Fibroblast of villous mesenchyme (primary cell): ENCODE data around the gene MIPEP. TPM values are rescaled to one million over a fixed set of nuclear protein-coding genes. Genes with fewer than 3 reads are reported as not detected.

Source experiments
- DNase-seq: peaks from one replicate; pipeline ENCODE4 v3.0.0-alpha.2; 2010; ENCODE audit warnings: low read depth
- H3K4me3 ChIP-seq: 2 replicates; pipeline ENCODE4 v1.5.1; 2011; ENCODE audit warnings: low read depth, mild to moderate bottlenecking, low read length
- CTCF ChIP-seq: IDR thresholded peaks from 2 replicates; pipeline ENCODE4 v1.5.1; 2012; ENCODE audit warnings: low read depth, mild to moderate bottlenecking, low read length; ENCODE audit not compliant: insufficient read depth
- total RNA-seq: library from RNA; depleted of rRNA; stranded (reverse); fragments of >200 nt; gene quantifications from 2 replicates; pipeline ENCODE4 v1.2.3, GENCODE V29; 2012

MIPEP gene
- total RNA-seq, 1 donor, result 38.9 TPM

- TF ChIP-seq CTCF, result no peak
- no peak overlapping the region for H3K4me3 ChIP-seq
- no peak for DNase-seq
Observed at GRCh38 chr13:23859455-23859854, 29.7 kb downstream of the MIPEP start.

- no peak for TF ChIP-seq CTCF
- no peak overlapping the region for H3K4me3 ChIP-seq
- DNase-seq, result no peak
Observed at GRCh38 chr13:23858546-23858945, 30.7 kb downstream of the MIPEP start.

GRCh38 chr13:23856008-23856750 lies 33.0 kb downstream of the MIPEP start:
- no peak overlapping the region for H3K4me3 ChIP-seq
- no peak for DNase-seq
- no peak for TF ChIP-seq CTCF

- TF ChIP-seq CTCF, result no peak
Observed at GRCh38 chr13:23855360-23855759, 33.8 kb downstream of the MIPEP start.

GRCh38 chr13:23852351-23852750 lies 36.8 kb downstream of the MIPEP start:
- no peak for TF ChIP-seq CTCF
- DNase-seq, result no peak
- no peak overlapping the region for H3K4me3 ChIP-seq

More at GRCh38 chr13:23855360-23855759, 33.8 kb downstream of the MIPEP start:
- H3K4me3 ChIP-seq, result no peak overlapping the region
- no peak for DNase-seq

- H3K4me3 ChIP-seq, result no peak overlapping the region
- TF ChIP-seq CTCF, result no peak
- DNase-seq, result no peak
Observed at GRCh38 chr13:23851106-23851505, 38.1 kb downstream of the MIPEP start.

GRCh38 chr13:23850134-23850533 lies 39.1 kb downstream of the MIPEP start:
- DNase-seq, result no peak
- H3K4me3 ChIP-seq, result no peak overlapping the region
- TF ChIP-seq CTCF, result no peak
